T-helper 2 cell treated with Interferon-gamma antibody and Interleukin-4, amounts not matched to agents 100 ng/mL and 5 ng/mL, for 36 hours (primary cell): ENCODE data around the gene TSC22D3. TPM values are rescaled to one million over a fixed set of nuclear protein-coding genes. Genes with fewer than 3 reads are reported as not detected.
"Not testable (repeated sequence)": the region's sequence is repeated elsewhere in the genome, so short reads cannot be mapped to it uniquely, and the experiment has no call there.

Source experiments
- intact Hi-C: fragments of 100-400 bp; cut with micrococcal nuclease; formaldehyde crosslinking; loops from one replicate; pipeline ENCODE4 v1.15.1; 2023
- total RNA-seq: library from RNA; stranded (reverse); gene quantifications from 2 replicates; pipeline ENCODE4 v1.2.3, GENCODE V29; 2022

The TSC22D3 gene
- 23.8 and 24.6 TPM in 2 replicates for total RNA-seq

GRCh38 chrX:107775734-107776511 is at the start of gene TSC22D3:
Gene TSC22D3 (minus strand): TSS chrX:107775787. CDS start chrX:107775419, 368 bp downstream.
- intact Hi-C loops: loop anchor here (1.0 to 5.0 kb wide), 4 partner anchors 116 to 881 kb away; partner anchors contain the start of genes PRPS1 and RBM41

GRCh38 chrX:107823456-107823855 is 47.9 kb upstream of the TSC22D3 start:
- intact Hi-C loops: no loop called here

- intact Hi-C loops: no loop called here
Observed at GRCh38 chrX:107823042-107823441, 47.5 kb upstream of the TSC22D3 start.

- intact Hi-C loops: no loop called here
Observed at GRCh38 chrX:107818900-107819521, 43.4 kb upstream of the TSC22D3 start.

- intact Hi-C loops: not testable (repeated sequence)
Observed at GRCh38 chrX:107810053-107810452, 34.5 kb upstream of the TSC22D3 start.

- intact Hi-C loops: no loop called here
Observed at GRCh38 chrX:107805179-107805578, 29.6 kb upstream of the TSC22D3 start.

GRCh38 chrX:107804427-107804826 is 28.8 kb upstream of the TSC22D3 start:
- intact Hi-C loops: no loop called here

- intact Hi-C loops: no loop called here
Observed at GRCh38 chrX:107787827-107788226, 12.2 kb upstream of the TSC22D3 start.

GRCh38 chrX:107780525-107780924 is 4.9 kb upstream of the TSC22D3 start:
- intact Hi-C loops: no loop called here

GRCh38 chrX:107777536-107777832 is 1.9 kb upstream of the TSC22D3 start, which contains the start of gene NCBP2L:
Gene NCBP2L (plus strand): TSS chrX:107777733. CDS start chrX:107794221, 16,488 bp downstream.
- intact Hi-C loops: loop anchor here (1.0 to 5.0 kb wide), 10 partner anchors 35 to 883 kb away; partner anchors contain the start of gene RBM41

GRCh38 chrX:107776649-107777535 is 1.3 kb upstream of the TSC22D3 start:
- intact Hi-C loops: loop anchor here (1.0 to 5.0 kb wide), 11 partner anchors 35 to 882 kb away; partner anchors contain the start of genes PRPS1 and RBM41

GRCh38 chrX:107775000-107775733 is 420 bp downstream of the TSC22D3 start:
- intact Hi-C loops: loop anchor here (5.0 kb wide), 2 partner anchors 117 to 658 kb away; partner anchors contain the start of gene RBM41

- intact Hi-C loops: no loop called here
Observed at GRCh38 chrX:107773906-107774435, 1.6 kb downstream of the TSC22D3 start.

GRCh38 chrX:107773206-107773605 is 2.4 kb downstream of the TSC22D3 start:
- intact Hi-C loops: no loop called here

GRCh38 chrX:107769581-107770317 is 5.8 kb downstream of the TSC22D3 start:
- intact Hi-C loops: no loop called here

GRCh38 chrX:107768051-107768450 is 7.5 kb downstream of the TSC22D3 start:
- intact Hi-C loops: no loop called here

- intact Hi-C loops: no loop called here
Observed at GRCh38 chrX:107766470-107767150, 9.0 kb downstream of the TSC22D3 start.

- intact Hi-C loops: no loop called here
Observed at GRCh38 chrX:107764845-107765608, 10.6 kb downstream of the TSC22D3 start.
